Astrocyte of the spinal cord (primary cell): ENCODE data around the gene SPACA7.

Experiments
- DNase-seq: peaks from one replicate; pipeline ENCODE4 v3.0.0; 2011; ENCODE audit warnings: low read depth, low spot score
- H3K4me3 ChIP-seq: 2 replicates; pipeline ENCODE4 v1.5.1; 2011; ENCODE audit warnings: low read depth, mild to moderate bottlenecking, low read length, moderate library complexity
- CTCF ChIP-seq: IDR thresholded peaks from 2 replicates; pipeline ENCODE4 v1.5.1; 2012; ENCODE audit warnings: low read depth, mild to moderate bottlenecking, low read length, inconsistent platforms
- in situ Hi-C: cut with HindIII; loops from 2 replicates; pipeline ENCODE4 v1.10.0; 2017; ENCODE audit warnings: low sequenced_read_pairs

The SPACA7 gene

DNA sequence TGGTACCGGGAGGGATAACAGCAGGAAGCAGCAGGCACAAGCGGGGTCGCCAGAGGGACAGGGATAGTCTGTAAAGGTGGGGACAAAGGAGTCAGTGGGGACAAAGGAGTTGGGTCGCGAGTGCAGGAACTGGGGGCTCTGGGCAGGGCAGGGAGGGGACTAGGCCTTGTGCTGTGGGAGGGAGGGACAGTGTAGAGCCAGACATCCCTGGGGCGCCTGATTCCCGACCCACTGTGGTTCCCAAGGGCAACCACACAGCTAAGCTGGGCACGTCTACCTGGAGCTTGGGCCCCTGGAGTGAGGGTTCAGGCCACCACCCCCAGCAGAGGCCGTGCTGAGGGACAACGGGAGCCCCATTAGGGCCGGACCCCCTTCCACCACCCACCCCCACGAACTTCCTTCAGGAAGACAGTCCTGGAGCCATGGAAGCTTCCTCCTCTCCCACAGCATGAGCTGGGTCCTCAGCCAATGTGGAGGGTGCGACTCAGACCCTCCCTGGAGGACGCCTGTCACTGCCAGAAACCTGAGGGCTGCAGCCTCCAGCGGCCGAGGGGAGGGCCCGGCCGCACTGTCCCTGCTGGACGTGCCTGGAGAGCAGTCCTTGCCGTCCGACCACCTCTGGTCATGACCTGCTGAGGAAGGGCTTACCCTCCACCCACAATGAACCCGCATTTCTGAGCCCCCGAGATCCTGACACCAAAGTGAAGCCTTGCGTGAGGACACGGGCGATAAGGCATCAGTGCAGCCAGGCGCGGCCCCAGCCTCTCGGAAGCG lies 77.9 kb downstream of the SPACA7 start:
- no peak for DNase-seq
- no peak overlapping the region for H3K4me3 ChIP-seq
- no peak for TF ChIP-seq CTCF
- in situ Hi-C loops, result no loop called here

GRCh38 chr13:112454648-112455334 lies 78.6 kb downstream of the SPACA7 start:
- DNase-seq, result no peak
- in situ Hi-C loops, result no loop called here
- H3K4me3 ChIP-seq, result no peak overlapping the region
- TF ChIP-seq CTCF, result no peak

- in situ Hi-C loops, result no loop called here
- no peak for DNase-seq
- H3K4me3 ChIP-seq, result no peak overlapping the region
- TF ChIP-seq CTCF, result no peak
These were observed 79.4 kb downstream of the SPACA7 start for GRCh38 chr13:112455476-112456059.

DNA sequence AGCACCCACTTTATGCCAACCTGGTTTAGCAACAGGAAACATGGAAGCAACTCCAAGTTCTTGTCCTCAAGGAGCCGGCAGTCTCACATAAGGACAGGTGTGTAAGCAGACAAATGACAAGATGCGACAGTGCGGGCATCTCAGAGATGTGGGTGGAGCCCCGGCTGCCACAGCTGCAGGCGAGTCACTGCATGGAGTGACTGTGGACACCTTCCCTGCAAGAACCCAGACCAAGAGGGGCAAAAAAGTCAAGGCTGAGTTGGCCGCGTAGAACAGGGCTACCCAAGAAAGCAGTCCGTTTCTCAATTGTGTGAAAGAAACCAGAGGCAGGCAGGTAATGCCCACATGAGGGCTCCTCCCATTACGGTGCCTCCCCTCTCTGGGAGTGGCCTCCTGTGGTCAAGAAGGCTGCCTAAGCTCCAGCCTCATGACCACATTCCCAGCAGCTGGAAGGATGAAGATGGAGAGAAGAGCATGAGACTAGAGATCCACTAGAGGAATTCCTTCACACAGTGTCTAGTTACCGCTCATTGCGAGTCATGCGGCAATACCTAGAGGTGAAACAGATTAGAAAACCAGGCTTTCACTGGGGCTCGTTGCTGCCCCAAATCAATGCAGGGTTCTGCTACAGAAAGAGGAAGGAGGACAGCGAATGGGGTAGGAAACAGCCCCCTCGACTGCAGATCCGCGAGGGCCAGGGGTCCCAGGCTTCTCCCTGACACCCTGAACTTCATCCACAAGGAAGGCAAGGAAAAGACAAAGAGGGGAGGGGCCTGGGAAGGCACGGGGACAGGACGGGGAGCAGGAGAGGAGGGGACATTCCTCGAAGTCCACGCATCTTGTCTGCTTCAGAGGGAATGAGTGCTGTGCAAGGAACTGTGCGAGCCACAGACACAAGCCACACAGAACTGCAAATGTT lies 80.2 kb downstream of the SPACA7 start:
- H3K4me3 ChIP-seq, result no peak overlapping the region
- no peak for DNase-seq
- in situ Hi-C loops, result no loop called here
- TF ChIP-seq CTCF, result no peak

- in situ Hi-C loops, result no loop called here
- no peak for TF ChIP-seq CTCF
- DNase-seq, result no peak
- H3K4me3 ChIP-seq, result no peak overlapping the region
These were observed 80.9 kb downstream of the SPACA7 start for GRCh38 chr13:112457081-112457480.

GRCh38 chr13:112457485-112457884 lies 81.3 kb downstream of the SPACA7 start:
- in situ Hi-C loops, result no loop called here

More at GRCh38 chr13:112457485-112457884, 81.3 kb downstream of the SPACA7 start:
- no peak overlapping the region for H3K4me3 ChIP-seq
- no peak for TF ChIP-seq CTCF
- no peak for DNase-seq
